Measurements from ENCODE around the gene SUGT1. TPM values are rescaled to one million over a fixed set of nuclear protein-coding genes. Genes with fewer than 3 reads are reported as not detected.
"Not testable (repeated sequence)": the region's sequence is repeated elsewhere in the genome, so short reads cannot be mapped to it uniquely, and the experiment has no call there.

SUGT1 gene
- total RNA-seq, 4 donors from 2014 or later = 21.2 to 39.0 (median 30.9) TPM

GRCh38 chr13:52707375-52707774, 54.7 kb downstream of the SUGT1 start:
- no peak for TF ChIP-seq CTCF (IDR thresholded peaks at IDR 0.05)
- no peak for TF ChIP-seq POLR2A (IDR thresholded peaks at IDR 0.05)
- intact Hi-C loops (cut with DNase I; ENCODE audit: low total_unique reads) = no loop called here
- WGBS, 2 donors = 37 to 52% methylated on average over 1 of the region's 1 CpG
- DNase-seq (ENCODE audit: low spot score in 2 of 2) = no peak
- H3K4me3 ChIP-seq (ENCODE audit: low read depth, poor library complexity, severe bottlenecking) = no peak overlapping the region

GRCh38 chr13:52708266-52708665, 55.6 kb downstream of the SUGT1 start:
- 84 to 85% methylated on average over 12 of the region's 12 CpGs for WGBS, 2 donors
- H3K4me3 ChIP-seq (ENCODE audit: low read depth, poor library complexity, severe bottlenecking); DNase-seq (ENCODE audit: low spot score in 2 of 2); intact Hi-C loops (cut with DNase I; ENCODE audit: low total_unique reads): not testable (repeated sequence)

DNA sequence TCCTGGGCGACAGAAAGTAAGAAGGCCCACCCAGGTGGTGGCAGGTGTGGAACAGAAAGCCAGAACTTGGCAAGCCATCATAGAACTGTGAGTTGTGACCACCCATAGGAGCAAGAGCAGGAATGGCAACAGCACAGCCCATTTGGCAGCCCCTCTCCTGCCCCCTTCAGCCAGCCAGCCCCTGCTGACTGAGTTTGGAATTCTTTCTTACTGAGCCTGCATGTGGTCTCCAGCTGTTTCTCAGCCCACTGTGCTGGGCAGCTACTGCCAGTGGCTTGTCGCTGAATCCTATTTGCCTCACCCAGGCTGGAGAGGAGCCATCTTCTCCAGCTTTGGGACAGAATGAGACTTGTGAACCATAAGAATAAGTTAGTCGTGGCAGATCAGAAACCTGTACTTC, 58.6 kb downstream of the SUGT1 start:
- 54 to 56% methylated on average over 3 of the region's 3 CpGs for WGBS, 2 donors
- no peak for DNase-seq (ENCODE audit: low spot score in 2 of 2)
- no peak overlapping the region for H3K4me3 ChIP-seq (ENCODE audit: low read depth, poor library complexity, severe bottlenecking)
- TF ChIP-seq POLR2A (IDR thresholded peaks at IDR 0.05) = no peak
- TF ChIP-seq CTCF (IDR thresholded peaks at IDR 0.05) = no peak
- intact Hi-C loops (cut with DNase I; ENCODE audit: low total_unique reads) = no loop called here

DNA sequence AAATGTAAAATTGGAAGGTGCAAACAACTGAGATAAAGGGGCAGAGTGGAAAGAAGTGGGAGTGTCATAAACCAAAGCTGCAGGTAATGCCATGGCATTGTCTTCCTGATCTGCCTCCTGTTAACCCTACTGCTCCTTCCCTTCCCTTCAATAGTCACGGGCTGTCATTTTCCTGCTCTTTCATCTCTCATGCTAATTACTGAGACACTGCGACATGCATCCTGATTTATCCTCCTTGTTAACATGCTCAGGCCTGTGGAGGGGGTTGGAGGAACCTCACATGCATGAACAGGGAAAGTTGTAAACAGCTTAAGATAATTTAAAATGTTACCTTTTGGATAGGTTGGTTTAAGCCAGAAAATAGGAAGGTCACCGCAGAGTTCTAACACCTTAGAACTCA, 59.7 kb downstream of the SUGT1 start:
- TF ChIP-seq CTCF (IDR thresholded peaks at IDR 0.05) = no peak
- no peak for TF ChIP-seq POLR2A (IDR thresholded peaks at IDR 0.05)
- no peak overlapping the region for H3K4me3 ChIP-seq (ENCODE audit: low read depth, poor library complexity, severe bottlenecking)
- 51 to 59% methylated on average over 3 of the region's 3 CpGs for WGBS, 2 donors

GRCh38 chr13:52713894-52714293, 61.3 kb downstream of the SUGT1 start:
- intact Hi-C loops (cut with DNase I; ENCODE audit: low total_unique reads) = no loop called here
- DNase-seq (ENCODE audit: low spot score in 2 of 2) = peak in 1 of 2 donors; percentile 57
- H3K4me3 ChIP-seq (ENCODE audit: low read depth, poor library complexity, severe bottlenecking) = no peak overlapping the region
- no peak for TF ChIP-seq CTCF (IDR thresholded peaks at IDR 0.05)
- no peak for TF ChIP-seq POLR2A (IDR thresholded peaks at IDR 0.05)
- 60 to 64% methylated on average over 3 of the region's 3 CpGs for WGBS, 2 donors

More for the DNA sequence above, 59.7 kb downstream of the SUGT1 start:
- DNase-seq (ENCODE audit: low spot score in 2 of 2) = no peak
- intact Hi-C loops (cut with DNase I; ENCODE audit: low total_unique reads) = no loop called here

DNA sequence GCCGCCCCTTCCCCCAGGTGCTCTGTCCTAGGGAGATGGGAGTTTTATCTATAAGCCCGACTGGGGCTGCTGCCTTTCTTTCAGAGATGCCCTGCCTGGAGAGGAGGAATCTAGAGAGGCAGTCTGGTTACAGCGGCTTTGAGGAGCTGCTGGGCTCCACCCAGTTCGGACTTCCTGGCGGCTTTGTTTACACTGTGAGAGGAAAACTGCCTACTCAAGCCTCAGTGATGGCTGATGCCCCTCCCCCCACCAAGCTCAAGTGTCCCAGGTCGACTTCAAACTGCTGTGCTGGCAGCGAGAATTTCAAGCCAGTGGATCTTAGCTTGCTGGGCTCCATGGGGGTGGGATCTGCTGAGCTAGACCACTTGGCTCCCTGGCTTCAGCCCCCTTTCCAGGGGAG, 68.3 kb downstream of the SUGT1 start:
- WGBS, 2 donors = 74 to 85% methylated on average over 6 to 7 of the region's 7 CpGs

DNA sequence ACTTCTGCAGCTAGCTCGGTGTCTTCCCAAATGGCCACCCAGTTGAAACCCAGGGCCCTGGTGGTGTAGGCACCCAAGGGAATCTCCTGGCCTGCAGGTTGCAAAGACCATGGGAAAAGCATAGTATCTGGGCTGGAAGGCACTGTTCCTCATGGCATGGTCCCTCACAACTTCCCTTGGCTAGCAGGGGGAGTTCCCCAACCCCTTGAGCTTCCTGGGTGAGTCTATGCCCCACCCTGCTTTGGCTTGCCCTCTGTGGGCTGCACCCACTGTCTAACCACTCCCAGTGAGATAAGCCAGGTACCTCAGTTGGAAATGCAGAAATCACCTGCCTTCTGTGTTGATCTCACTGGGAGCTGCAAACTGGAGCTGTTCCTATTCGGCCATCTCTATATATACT, 68.7 kb downstream of the SUGT1 start:
- H3K4me3 ChIP-seq (ENCODE audit: low read depth, poor library complexity, severe bottlenecking); intact Hi-C loops (cut with DNase I; ENCODE audit: low total_unique reads); DNase-seq (ENCODE audit: low spot score in 2 of 2): not testable (repeated sequence)
- WGBS, 2 donors = 95 to 99% methylated on average over 1 to 2 of the region's 2 CpGs

More for the DNA sequence above, 68.3 kb downstream of the SUGT1 start:
- DNase-seq (ENCODE audit: low spot score in 2 of 2); intact Hi-C loops (cut with DNase I; ENCODE audit: low total_unique reads); H3K4me3 ChIP-seq (ENCODE audit: low read depth, poor library complexity, severe bottlenecking): not testable (repeated sequence)
